IMR-90 (cell line): ENCODE data around the gene MTIF3. TPM values are rescaled to one million over a fixed set of nuclear protein-coding genes. Genes with fewer than 3 reads are reported as not detected.

ENCODE experiments used
- ATAC-seq: fragments of 200-7000 bp; cut with Tn5 transposase; 2 replicates; pipeline ENCODE4 v1.9.1; 2020; ENCODE audit warnings: low read depth, mild to moderate bottlenecking, moderate library complexity
- BruUV-seq: library from RNA; stranded (reverse); fragments of 400-500 nt; replicated peaks from 2 replicates; lab custom pipeline; 2021; lab: Mats Ljungman, UMichigan
- CTCF ChIA-PET: fragments of 300-600 bp; formaldehyde crosslinking; extraction: SDS; loops from one replicate; lab custom pipeline; 2021; ENCODE audit warnings: antibody characterized with exemption; lab: Yijun Ruan, JAX
- POLR2A ChIA-PET: fragments of 300-600 bp; sonication (Branson Sonifier 250); formaldehyde crosslinking; loops from one replicate; lab custom pipeline; 2022; ENCODE audit warnings: antibody characterized with exemption; ENCODE audit not compliant: unreplicated experiment; lab: Charles Lee
- DNase-seq: peaks from one replicate; pipeline ENCODE4 v3.0.0; 2013
- H2AFZ ChIP-seq: replicated peaks from 2 replicates; pipeline ENCODE3; 2013; ENCODE audit warnings: low read length, mild to moderate bottlenecking; ENCODE audit not compliant: poor library complexity
- H2AK5ac ChIP-seq: 2 replicates; pipeline ENCODE4 v1.6.1; 2013; ENCODE audit warnings: low read depth, low read length, inconsistent platforms
- H2AK9ac ChIP-seq: replicated peaks from 2 replicates; pipeline ENCODE3; 2013; ENCODE audit warnings: mild to moderate bottlenecking, low read depth, low read length, moderate library complexity; ENCODE audit not compliant: poor library complexity
- H2BK120ac ChIP-seq: 2 replicates; pipeline ENCODE4 v1.6.1; 2013; ENCODE audit warnings: low read depth, low read length, inconsistent platforms
- H2BK15ac ChIP-seq: 3 replicates; pipeline ENCODE4 v1.6.1; 2013; ENCODE audit warnings: low read depth, low read length, inconsistent platforms
- H2BK20ac ChIP-seq: 2 replicates; pipeline ENCODE4 v1.6.1; 2013; ENCODE audit warnings: low read depth, mild to moderate bottlenecking, inconsistent platforms, low read length, moderate library complexity
- H2BK5ac ChIP-seq: 2 replicates; pipeline ENCODE4 v1.6.1; 2013; ENCODE audit warnings: mild to moderate bottlenecking, low read depth, low read length, inconsistent platforms; ENCODE audit not compliant: poor library complexity, severe bottlenecking
- H3K14ac ChIP-seq: replicated peaks from 2 replicates; pipeline ENCODE4 v1.6.1; 2013; ENCODE audit warnings: low read depth, low read length, inconsistent platforms
- H3K18ac ChIP-seq: 2 replicates; pipeline ENCODE4 v1.6.1; 2013; ENCODE audit warnings: low read depth, low read length, control low read depth
- H3K23ac ChIP-seq: 2 replicates; pipeline ENCODE4 v1.6.1; 2013; ENCODE audit warnings: low read depth, low read length, inconsistent platforms
- H3K27ac ChIP-seq: 2 replicates; pipeline ENCODE4 v1.5.1; 2013; ENCODE audit warnings: mild to moderate bottlenecking, control low read depth, low read length; ENCODE audit not compliant: insufficient read depth
- H3K27me3 ChIP-seq: 2 replicates; pipeline ENCODE4 v1.6.1; 2013; ENCODE audit warnings: low read length; ENCODE audit not compliant: control insufficient read depth, insufficient read depth
- H3K36me3 ChIP-seq: 2 replicates; pipeline ENCODE4 v1.6.1; 2013; ENCODE audit warnings: low read length, mixed read lengths; ENCODE audit not compliant: control insufficient read depth, insufficient read depth
- H3K4ac ChIP-seq: 2 replicates; pipeline ENCODE4 v1.6.1; 2013; ENCODE audit warnings: low read depth, low read length, inconsistent platforms
- H3K4me1 ChIP-seq: 2 replicates; pipeline ENCODE4 v1.6.1; 2013; ENCODE audit warnings: low read length, mixed read lengths; ENCODE audit not compliant: control insufficient read depth, insufficient read depth
- H3K4me2 ChIP-seq: 2 replicates; pipeline ENCODE4 v1.6.1; 2013; ENCODE audit warnings: low read depth, mild to moderate bottlenecking, control low read depth, low read length, moderate library complexity
- H3K4me3 ChIP-seq: 2 replicates; pipeline ENCODE4 v1.5.1; 2013; ENCODE audit warnings: low read depth, mild to moderate bottlenecking, control low read depth, low read length, moderate library complexity; ENCODE audit not compliant: insufficient read depth
- H3K56ac ChIP-seq: 2 replicates; pipeline ENCODE4 v1.6.1; 2013; ENCODE audit warnings: low read length, inconsistent platforms; ENCODE audit not compliant: insufficient read depth; ENCODE audit errors: extremely low read depth
- H3K79me1 ChIP-seq, 2 experiments: 2 replicates each; pipeline ENCODE4 v1.6.1; 2013; ENCODE audit warnings: low read length in 2 of 2, inconsistent platforms in 1 of 2, low read depth in 1 of 2
- H3K9ac ChIP-seq: 2 replicates; pipeline ENCODE4 v1.6.1; 2013; ENCODE audit warnings: low read depth, low read length, control low read depth
- H3K9me1 ChIP-seq: 2 replicates; pipeline ENCODE4 v1.6.1; 2013; ENCODE audit warnings: low read length, inconsistent platforms; ENCODE audit not compliant: insufficient read depth
- H3K9me3 ChIP-seq: 2 replicates; pipeline ENCODE4 v1.6.1; 2013; ENCODE audit warnings: low read length; ENCODE audit not compliant: control insufficient read depth, insufficient read depth
- H4K20me1 ChIP-seq: 2 replicates; pipeline ENCODE4 v1.6.1; 2013; ENCODE audit warnings: low read length, inconsistent platforms; ENCODE audit not compliant: insufficient read depth
- H4K5ac ChIP-seq: 2 replicates; pipeline ENCODE4 v1.6.1; 2013; ENCODE audit warnings: mild to moderate bottlenecking, low read depth, low read length, control low read depth
- H4K8ac ChIP-seq, 2 experiments: 2 replicates each; pipeline ENCODE4 v1.6.1; 2013; ENCODE audit warnings: low read depth in 2 of 2, low read length in 2 of 2, control low read depth in 1 of 2, inconsistent platforms in 1 of 2
- H4K91ac ChIP-seq: 2 replicates; pipeline ENCODE4 v1.6.1; 2013; ENCODE audit warnings: low read depth, low read length, inconsistent platforms; ENCODE audit not compliant: insufficient read depth
- FOS ChIP-seq: fragments of 150-350 bp; IDR thresholded peaks from 2 replicates; pipeline ENCODE4 v1.6.1; 2016; ENCODE audit warnings: low read depth, low read length
- MAFK ChIP-seq: IDR thresholded peaks from 2 replicates; pipeline ENCODE4 v1.6.1; 2012; ENCODE audit warnings: low read depth, low read length, improper control_type of control experiment
- WGBS, 2 experiments: methylation state at CpG; one replicate each; pipeline versions ENCODE4 v1.1.5 to v1.1.7; 2013; ENCODE audit warnings: missing lambda C conversion rate in 2 of 2; ENCODE audit not compliant: insufficient read length in 1 of 2; ENCODE audit errors: extremely low coverage in 2 of 2; 5-methylcytosine and 5-hydroxymethylcytosine counted together
- dilution Hi-C: fragments of 300-500 bp; cut with HindIII; formaldehyde crosslinking; loops from one replicate; pipeline ENCODE4 v1.14.3; 2018; ENCODE audit warnings: low sequenced_read_pairs; ENCODE audit not compliant: unreplicated experiment
- in situ Hi-C: fragments of 300-500 bp; cut with MboI; formaldehyde crosslinking; loops from 3 replicates; pipeline ENCODE4 v1.14.3; 2019; ENCODE audit warnings: low sequenced_read_pairs, inconsistent platforms, mixed read lengths
- intact Hi-C: fragments of 100-400 bp; cut with micrococcal nuclease; formaldehyde crosslinking; loops from 2 replicates; pipeline ENCODE4 v1.10.0; 2022
- polyA plus RNA-seq, 3 experiments: library from polyadenylated mRNA; depleted of rRNA; stranded (reverse); fragments of >200 nt; gene quantifications; 2 replicates each; pipeline ENCODE4 v1.2.3, GENCODE V29; 2012; ENCODE audit warnings: low replicate concordance in 1 of 3
- total RNA-seq: library from RNA; depleted of rRNA; stranded (reverse); fragments of >200 nt; gene quantifications from 2 replicates; pipeline ENCODE4 v1.2.3, GENCODE V29; 2012

The MTIF3 gene
- total and polyA plus RNA-seq, 2 of the 4 experiments (the other 2 are of a cell fraction) = 31.7 to 41.0 TPM

DNA sequence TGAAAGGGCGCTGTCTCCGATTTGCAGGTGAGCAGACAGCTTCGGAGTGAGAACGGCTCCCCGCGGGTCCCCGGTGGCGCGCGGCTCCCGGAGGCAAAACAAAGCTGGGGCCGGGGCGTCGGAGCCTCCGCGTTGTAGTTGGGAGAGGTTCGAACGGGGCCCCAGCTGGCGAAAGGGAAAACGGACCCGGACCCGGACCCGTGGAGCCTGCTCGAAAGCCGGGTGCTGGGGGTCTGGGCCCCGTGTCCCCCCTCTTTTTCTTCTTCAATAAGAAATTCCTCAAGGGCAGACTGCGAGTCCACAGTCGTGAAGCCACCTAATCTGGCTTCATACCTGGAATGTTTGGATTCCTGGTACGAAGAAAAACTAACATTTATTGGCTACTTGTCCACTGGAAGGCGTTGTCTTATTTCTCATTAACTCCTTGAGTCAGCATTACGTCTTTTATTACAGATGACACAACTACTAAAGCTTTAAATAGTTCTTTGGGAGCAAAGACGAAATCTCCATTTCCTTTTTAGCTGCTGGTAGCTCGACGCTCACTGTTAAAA is 632 bp upstream of the MTIF3 start:
- peak overlapping the region; percentile 98 for H2AFZ ChIP-seq
- peak overlapping the region; percentile 66 for H3K14ac ChIP-seq
- H3K79me1 ChIP-seq = peaks cover 13 to 26% of the 10 kb centered on the region in 2 experiments
- H4K5ac ChIP-seq = peak overlapping the region; percentile 74
- no peak overlapping the region for H2AK5ac ChIP-seq
- POLR2A ChIA-PET = no interaction called here
- no peak overlapping the region for H2BK15ac ChIP-seq
- H3K4me2 ChIP-seq = peak overlapping the region; percentile 71
- H3K4me1 ChIP-seq = peaks cover 7% of the 10 kb centered on the region
- peaks cover 7% of the 10 kb centered on the region for H3K9me1 ChIP-seq
- no peaks in the 10 kb centered on the region for H3K36me3 ChIP-seq
- peak overlapping the region; percentile 85 for H3K9ac ChIP-seq
- intact Hi-C loops (loop anchor here (1.0 kb wide), 2 partner anchors 25 to 375 kb away; no protein-coding TSS in a partner anchor), in situ Hi-C loops (loop anchor here (10.0 kb wide), 1 partner anchor 64 kb away; no protein-coding TSS in a partner anchor), dilution Hi-C loops (no loop called here)
- H4K91ac ChIP-seq = peak overlapping the region; percentile 40
- no TSS peak for BruUV-seq
- no peaks in the 10 kb centered on the region for H4K20me1 ChIP-seq
- 0% methylated on average over 5 of the region's 34 CpGs; no CpG with 5 or more reads in 1 of the 2 experiments for WGBS, 2 experiments
- H2BK120ac ChIP-seq = no peak overlapping the region
- peak overlapping the region; percentile 64 for H2BK5ac ChIP-seq
- ATAC-seq = peak; percentile 19
- peak overlapping the region; percentile 74 for H3K4me3 ChIP-seq
- H2AK9ac ChIP-seq = peak overlapping the region; percentile 70
- H3K4ac ChIP-seq = peak overlapping the region; percentile 40
- TF ChIP-seq FOS (no peak), MAFK (peak; percentile 65)
- no peak overlapping the region for H3K18ac ChIP-seq
- H3K9me3 ChIP-seq = no peaks in the 10 kb centered on the region
- no peak overlapping the region for H2BK20ac ChIP-seq
- H3K23ac ChIP-seq = peak overlapping the region; percentile 48; the same call in 1 of the 2 replicates
- H3K27ac ChIP-seq = peak overlapping the region; percentile 46
- no peak overlapping the region for H3K56ac ChIP-seq
- no peaks in the 10 kb centered on the region for H3K27me3 ChIP-seq
- CTCF ChIA-PET = interaction anchor here (1.0 kb wide), 1 partner anchor 25 kb away, joined by 3 read pairs; no protein-coding TSS in a partner anchor
- DNase-seq = peak; percentile 47
- peak overlapping the region; percentile 57 to 97; a peak in 3 of 4 replicates for H4K8ac ChIP-seq
